HepG2 (cell line): ENCODE results near the gene NAT9. TPM values are rescaled to one million over a fixed set of nuclear protein-coding genes. Genes with fewer than 3 reads are reported as not detected.
A peak's percentile ranks its signal among the peaks of the same experiment; 100 is the strongest.

Experiments
- ELK4 ChIP-seq: sonication (generic); formaldehyde crosslinking; IDR thresholded peaks from 2 replicates; pipeline ENCODE4 v1.9.0; 2021; ENCODE audit warnings: missing genetic modification reagents, borderline replicate concordance
- GABPB1 ChIP-seq: IDR thresholded peaks from 2 replicates; pipeline ENCODE4 v1.6.1; 2016; ENCODE audit warnings: mild to moderate bottlenecking, missing genetic modification reagents, moderate library complexity, missing compliant biosample characterization
- GATAD1 ChIP-seq: IDR thresholded peaks from 2 replicates; pipeline ENCODE4 v1.6.1; 2016; ENCODE audit warnings: missing genetic modification reagents, missing compliant biosample characterization
- GATAD2A ChIP-seq: IDR thresholded peaks from 2 replicates; pipeline ENCODE4 v1.6.1; 2016
- GFI1 ChIP-seq: sonication (generic); formaldehyde crosslinking; IDR thresholded peaks from 2 replicates; pipeline ENCODE4 v1.5.0; 2020; ENCODE audit warnings: missing genetic modification reagents, mild to moderate bottlenecking, borderline replicate concordance
- GZF1 ChIP-seq: sonication (generic); formaldehyde crosslinking; IDR thresholded peaks from 2 replicates; pipeline ENCODE4 v1.5.1; 2020; ENCODE audit warnings: mild to moderate bottlenecking, missing genetic modification reagents
- KDM5B ChIP-seq: sonication (generic); formaldehyde crosslinking; IDR thresholded peaks from 2 replicates; pipeline ENCODE4 v1.4.0; 2020; ENCODE audit warnings: missing genetic modification reagents, mild to moderate bottlenecking, borderline replicate concordance
- MED8 ChIP-seq: sonication (generic); formaldehyde crosslinking; IDR thresholded peaks from 2 replicates; pipeline ENCODE4 v1.8.1; 2023; ENCODE audit warnings: mild to moderate bottlenecking, missing genetic modification reagents; ENCODE audit not compliant: insufficient replicate concordance
- NFKB2 ChIP-seq: sonication (generic); formaldehyde crosslinking; IDR thresholded peaks from 2 replicates; pipeline ENCODE4 v1.4.0; 2020; ENCODE audit warnings: missing genetic modification reagents, borderline replicate concordance
- NR2F6 ChIP-seq, 2 experiments: IDR thresholded peaks; 2 replicates each; pipeline ENCODE4 v1.6.1; 2016; ENCODE audit warnings: antibody characterized with exemption in 1 of 2, mild to moderate bottlenecking in 1 of 2
- RCOR2 ChIP-seq: IDR thresholded peaks from 2 replicates; pipeline ENCODE4 v1.6.1; 2016; ENCODE audit warnings: missing biosample characterization, missing genetic modification reagents
- SALL1 ChIP-seq: sonication (generic); formaldehyde crosslinking; IDR thresholded peaks from 2 replicates; pipeline ENCODE4 v1.8.0; 2022; ENCODE audit warnings: mild to moderate bottlenecking, missing genetic modification reagents
- SCMH1 ChIP-seq: sonication (generic); formaldehyde crosslinking; IDR thresholded peaks from 2 replicates; pipeline ENCODE4 v1.9.0; 2021; ENCODE audit warnings: missing genetic modification reagents, mild to moderate bottlenecking, borderline replicate concordance
- SMC3 ChIP-seq: IDR thresholded peaks from 2 replicates; pipeline ENCODE4 v1.6.1; 2011; ENCODE audit warnings: low read length, improper control_type of control experiment
- SP4 ChIP-seq: sonication (generic); formaldehyde crosslinking; IDR thresholded peaks from 2 replicates; pipeline ENCODE4 v1.8.1; 2023; ENCODE audit warnings: mild to moderate bottlenecking, missing genetic modification reagents
- TEAD2 ChIP-seq: sonication (generic); formaldehyde crosslinking; IDR thresholded peaks from 2 replicates; pipeline ENCODE4 v1.9.0; 2021; ENCODE audit warnings: missing genetic modification reagents
- TSC22D2 ChIP-seq: sonication (generic); formaldehyde crosslinking; IDR thresholded peaks from 2 replicates; pipeline ENCODE4 v1.5.1; 2020; ENCODE audit warnings: missing genetic modification reagents, mild to moderate bottlenecking, borderline replicate concordance
- ZBTB21 ChIP-seq: sonication (generic); formaldehyde crosslinking; IDR thresholded peaks from 2 replicates; pipeline ENCODE4 v1.4.0; 2020; ENCODE audit warnings: missing genetic modification reagents
- ZBTB26 ChIP-seq: IDR thresholded peaks from 2 replicates; pipeline ENCODE4 v1.6.1; 2016; ENCODE audit warnings: missing compliant biosample characterization, missing genetic modification reagents, borderline replicate concordance
- ZFY ChIP-seq: sonication (generic); formaldehyde crosslinking; IDR thresholded peaks from 2 replicates; pipeline ENCODE4 v1.4.0; 2020; ENCODE audit warnings: missing genetic modification reagents
- ZGPAT ChIP-seq: IDR thresholded peaks from 2 replicates; pipeline ENCODE4 v1.6.1; 2016; ENCODE audit warnings: mild to moderate bottlenecking
- ZNF17 ChIP-seq: sonication (generic); formaldehyde crosslinking; IDR thresholded peaks from 2 replicates; pipeline ENCODE4 v1.5.0; 2020; ENCODE audit warnings: mild to moderate bottlenecking, missing genetic modification reagents
- ZNF550 ChIP-seq: sonication (generic); formaldehyde crosslinking; IDR thresholded peaks from 2 replicates; pipeline ENCODE4 v1.4.0; 2020; ENCODE audit warnings: mild to moderate bottlenecking, missing genetic modification reagents, borderline replicate concordance
- ZNF780A ChIP-seq: sonication (generic); formaldehyde crosslinking; IDR thresholded peaks from 2 replicates; pipeline ENCODE4 v1.8.0; 2022; ENCODE audit warnings: mild to moderate bottlenecking, missing genetic modification reagents, moderate library complexity
- ZUFSP ChIP-seq: sonication (generic); formaldehyde crosslinking; IDR thresholded peaks from 2 replicates; pipeline ENCODE4 v1.9.0; 2021; ENCODE audit warnings: missing genetic modification reagents, mild to moderate bottlenecking, borderline replicate concordance
- ZZZ3 ChIP-seq: sonication (generic); formaldehyde crosslinking; IDR thresholded peaks from 2 replicates; pipeline ENCODE4 v1.4.0; 2020; ENCODE audit warnings: missing genetic modification reagents, mild to moderate bottlenecking, borderline replicate concordance
- polyA plus RNA-seq, 8 experiments: library from polyadenylated mRNA; depleted of rRNA in 3 of 8; stranded (reverse) in 7 of 8; unstranded in 1 of 8; fragments of >200 nt; fragmentation: Illumina TruSeq in 4 of 8; extraction: Trizol in 4 of 8; gene quantifications; 2 replicates each; pipeline versions ENCODE4 v1.2.1 to v1.2.3, GENCODE V29; 2011 to 2016; ENCODE audit warnings: low read depth in 4 of 8, missing spikeins in 1 of 8, mixed read lengths in 1 of 8; ENCODE audit not compliant: insufficient read depth in 1 of 8
- total RNA-seq, 5 experiments: library from RNA; depleted of rRNA; stranded (reverse); fragments of >200 nt; fragmentation: Illumina TruSeq; extraction: Trizol; gene quantifications; 2 replicates each; pipeline ENCODE4 v1.2.3, GENCODE V29; 2016; ENCODE audit warnings: low read depth in 1 of 5

NAT9 gene
- total and polyA plus RNA-seq, 2 of the 13 experiments (the other 11 are each of a cell fraction or from before 2014, with no cell fraction given), result 39.7 to 44.2 TPM

- TF ChIP-seq ZUFSP (no peak), ZNF17 (CRISPR knock-in tag) (no peak), ELK4 (CRISPR knock-in tag) (peak; percentile 50; the same call in 1 of the 2 replicates), SP4 (CRISPR knock-in tag) (no peak; the same call in 1 of the 2 replicates), TEAD2 (CRISPR knock-in tag) (no peak; the same call in 1 of the 2 replicates), ZBTB26 (CRISPR knock-in tag) (no peak; the same call in 1 of the 2 replicates), NFKB2 (peak; percentile 93), ZBTB21 (CRISPR knock-in tag) (no peak), SALL1 (CRISPR knock-in tag) (peak; percentile 95), GZF1 (peak; percentile 92), ZNF550 (CRISPR knock-in tag) (no peak), ZNF780A (CRISPR knock-in tag) (no peak), GATAD1 (CRISPR knock-in tag) (peak; percentile 59; the same call in 1 of the 2 replicates), SMC3 (0 out of 2 replicates have a peak, but pooled peaks have one; percentile 7), GATAD2A (peak; percentile 96), GFI1 (CRISPR knock-in tag) (peak; percentile 84), ZGPAT (CRISPR knock-in tag) (peak; percentile 97), GABPB1 (peak; percentile 61), ZFY (peak; percentile 82), MED8 (peak; percentile 87), TSC22D2 (CRISPR knock-in tag) (no peak), SCMH1 (CRISPR knock-in tag) (no peak), ZZZ3 (CRISPR knock-in tag) (no peak), KDM5B (CRISPR knock-in tag) (peak; percentile 81; the same call in 1 of the 2 replicates), NR2F6 (IDR thresholded peaks at IDR 0.05) (peak; percentile 81), NR2F6 (CRISPR knock-in tag; IDR thresholded peaks at IDR 0.05) (peak; percentile 80), RCOR2 (0 out of 2 replicates have a peak, but pooled peaks have one; percentile 20)
Observed at GRCh38 chr17:74750327-74751069, 25.6 kb downstream of the NAT9 start (continued).
